Activated CD8-positive, alpha-beta memory T cell treated with anti-CD3 and anti-CD28 coated beads, Interleukin-2, amount 10 ng/mL, durations not matched to agents 7 days and 5 days (primary cell): Measurements from ENCODE around the gene RBM19. TPM values are rescaled to one million over a fixed set of nuclear protein-coding genes. Genes with fewer than 3 reads are reported as not detected.

Experiments used
- ATAC-seq: fragments of 150-1000 bp; cut with Tn5 transposase; one replicate; pipeline ENCODE4 v1.10.0; 2021; ENCODE audit warnings: moderate library complexity
- CTCF ChIA-PET: fragments of 350-600 bp; sonication (Branson Sonifier 250); formaldehyde crosslinking; loops from one replicate; lab custom pipeline; 2021; ENCODE audit warnings: antibody characterized with exemption; lab: Charles Lee
- DNase-seq: peaks from one replicate; pipeline ENCODE4 v3.0.0-alpha.2; 2020
- H3K27ac Mint-ChIP-seq: one replicate; pipeline ENCODE4 v1.8.0; 2021; ENCODE audit warnings: mild to moderate bottlenecking, mixed read lengths
- H3K27me3 Mint-ChIP-seq: one replicate; pipeline ENCODE4 v1.8.0; 2021; ENCODE audit warnings: mixed read lengths
- H3K36me3 Mint-ChIP-seq: one replicate; pipeline ENCODE4 v1.8.0; 2021; ENCODE audit warnings: mild to moderate bottlenecking, mixed read lengths
- H3K4me1 Mint-ChIP-seq: one replicate; pipeline ENCODE4 v1.8.0; 2021; ENCODE audit warnings: mixed read lengths
- H3K4me3 Mint-ChIP-seq: one replicate; pipeline ENCODE4 v1.8.0; 2021; ENCODE audit warnings: mild to moderate bottlenecking, moderate library complexity, mixed read lengths
- H3K9me3 Mint-ChIP-seq: one replicate; pipeline ENCODE4 v1.8.0; 2022; ENCODE audit warnings: low read depth, mixed read lengths
- total RNA-seq, 2 experiments: library from RNA; stranded (reverse); gene quantifications; one replicate each; pipeline ENCODE4 v1.2.3, GENCODE V29; 2021

RBM19 gene
- total RNA-seq, 2 experiments from 2014 or later, result 39.8 to 55.7 TPM

- ATAC-seq (no peak), DNase-seq (no peak)
- Mint-ChIP-seq H3K4me3 (no peak overlapping the region), H3K36me3 (no peaks in the 10 kb centered on the region), H3K27me3 (no peaks in the 10 kb centered on the region), H3K9me3 (no peaks in the 10 kb centered on the region), H3K27ac (no peak overlapping the region), H3K4me1 (no peaks in the 10 kb centered on the region)
- CTCF ChIA-PET, result no interaction called here
Measured at GRCh38 chr12:113850309-113851056, 115.6 kb downstream of the RBM19 start.

- no peak for DNase-seq
- no peak overlapping the region for H3K27ac Mint-ChIP-seq
- no peaks in the 10 kb centered on the region for H3K9me3 Mint-ChIP-seq
- H3K4me3 Mint-ChIP-seq, result no peak overlapping the region
- no peaks in the 10 kb centered on the region for H3K4me1 Mint-ChIP-seq
- H3K27me3 Mint-ChIP-seq, result no peaks in the 10 kb centered on the region
- no peak for ATAC-seq
- H3K36me3 Mint-ChIP-seq, result no peaks in the 10 kb centered on the region
- CTCF ChIA-PET, result no interaction called here
Measured at GRCh38 chr12:113847856-113848255, 118.3 kb downstream of the RBM19 start.

GRCh38 chr12:113846883-113847755, 119.0 kb downstream of the RBM19 start:
- no peak for DNase-seq
- no peaks in the 10 kb centered on the region for H3K4me1 Mint-ChIP-seq
- H3K27ac Mint-ChIP-seq, result no peak overlapping the region
- no peaks in the 10 kb centered on the region for H3K27me3 Mint-ChIP-seq
- no peak overlapping the region for H3K4me3 Mint-ChIP-seq
- H3K36me3 Mint-ChIP-seq, result no peaks in the 10 kb centered on the region
- ATAC-seq, result no peak
- no peaks in the 10 kb centered on the region for H3K9me3 Mint-ChIP-seq
- CTCF ChIA-PET, result no interaction called here

GRCh38 chr12:113845900-113846674, 120.0 kb downstream of the RBM19 start:
- Mint-ChIP-seq H3K27ac (no peak overlapping the region), H3K9me3 (no peaks in the 10 kb centered on the region), H3K4me3 (no peak overlapping the region), H3K27me3 (no peaks in the 10 kb centered on the region), H3K36me3 (no peaks in the 10 kb centered on the region), H3K4me1 (no peaks in the 10 kb centered on the region)
- no peak for ATAC-seq
- CTCF ChIA-PET, result no interaction called here
- no peak for DNase-seq

GRCh38 chr12:113844495-113845210, 121.5 kb downstream of the RBM19 start:
- DNase-seq (no peak), ATAC-seq (no peak)
- Mint-ChIP-seq H3K9me3 (no peaks in the 10 kb centered on the region), H3K27ac (no peak overlapping the region), H3K4me1 (no peaks in the 10 kb centered on the region), H3K36me3 (no peaks in the 10 kb centered on the region), H3K27me3 (no peaks in the 10 kb centered on the region), H3K4me3 (no peak overlapping the region)
- CTCF ChIA-PET, result no interaction called here

- H3K27ac Mint-ChIP-seq, result no peak overlapping the region
- no peaks in the 10 kb centered on the region for H3K9me3 Mint-ChIP-seq
- DNase-seq (no peak), ATAC-seq (no peak)
- H3K36me3 Mint-ChIP-seq, result no peaks in the 10 kb centered on the region
- no peaks in the 10 kb centered on the region for H3K27me3 Mint-ChIP-seq
- CTCF ChIA-PET, result no interaction called here
- no peaks in the 10 kb centered on the region for H3K4me1 Mint-ChIP-seq
- no peak overlapping the region for H3K4me3 Mint-ChIP-seq
Measured at GRCh38 chr12:113842699-113843098, 123.4 kb downstream of the RBM19 start.

GRCh38 chr12:113841786-113842185, 124.3 kb downstream of the RBM19 start:
- Mint-ChIP-seq H3K4me1 (no peaks in the 10 kb centered on the region), H3K9me3 (no peaks in the 10 kb centered on the region), H3K4me3 (no peak overlapping the region), H3K27me3 (no peaks in the 10 kb centered on the region), H3K27ac (no peak overlapping the region), H3K36me3 (no peaks in the 10 kb centered on the region)
- ATAC-seq (no peak), DNase-seq (no peak)
- CTCF ChIA-PET, result no interaction called here

- Mint-ChIP-seq H3K36me3 (no peaks in the 10 kb centered on the region), H3K4me1 (no peaks in the 10 kb centered on the region), H3K27ac (peak overlapping the region; percentile 50), H3K9me3 (no peaks in the 10 kb centered on the region), H3K4me3 (no peak overlapping the region), H3K27me3 (no peaks in the 10 kb centered on the region)
- ATAC-seq (no peak), DNase-seq (no peak)
- CTCF ChIA-PET, result no interaction called here
Measured at GRCh38 chr12:113840401-113841042, 125.6 kb downstream of the RBM19 start.

GRCh38 chr12:113838896-113839295, 127.2 kb downstream of the RBM19 start:
- no peak overlapping the region for H3K4me3 Mint-ChIP-seq
- CTCF ChIA-PET, result interaction anchor here (1.2 kb wide), 1 partner anchor 24 kb away, joined by 3 read pairs; no protein-coding TSS in a partner anchor
- H3K4me1 Mint-ChIP-seq, result no peaks in the 10 kb centered on the region
- ATAC-seq, result no peak
- H3K36me3 Mint-ChIP-seq, result no peaks in the 10 kb centered on the region
- no peak overlapping the region for H3K27ac Mint-ChIP-seq
- no peaks in the 10 kb centered on the region for H3K9me3 Mint-ChIP-seq
- no peak for DNase-seq
- H3K27me3 Mint-ChIP-seq, result no peaks in the 10 kb centered on the region

- no peaks in the 10 kb centered on the region for H3K36me3 Mint-ChIP-seq
- CTCF ChIA-PET, result interaction anchor here (1.2 kb wide), 1 partner anchor 25 kb away, joined by 3 read pairs; no protein-coding TSS in a partner anchor
- no peaks in the 10 kb centered on the region for H3K9me3 Mint-ChIP-seq
- ATAC-seq (no peak), DNase-seq (no peak)
- no peaks in the 10 kb centered on the region for H3K4me1 Mint-ChIP-seq
- no peaks in the 10 kb centered on the region for H3K27me3 Mint-ChIP-seq
- no peak overlapping the region for H3K4me3 Mint-ChIP-seq
- no peak overlapping the region for H3K27ac Mint-ChIP-seq
Measured at GRCh38 chr12:113837528-113838296, 128.4 kb downstream of the RBM19 start.

- no peaks in the 10 kb centered on the region for H3K9me3 Mint-ChIP-seq
- H3K4me1 Mint-ChIP-seq, result no peaks in the 10 kb centered on the region
- no peak overlapping the region for H3K4me3 Mint-ChIP-seq
- no peaks in the 10 kb centered on the region for H3K36me3 Mint-ChIP-seq
- H3K27me3 Mint-ChIP-seq, result no peaks in the 10 kb centered on the region
- H3K27ac Mint-ChIP-seq, result no peak overlapping the region
- no peak for DNase-seq
- no peak for ATAC-seq
- CTCF ChIA-PET, result no interaction called here
Measured at GRCh38 chr12:113837084-113837483, 129.0 kb downstream of the RBM19 start.

GRCh38 chr12:113835896-113836295, 130.2 kb downstream of the RBM19 start:
- DNase-seq (no peak), ATAC-seq (no peak)
- Mint-ChIP-seq H3K9me3 (no peaks in the 10 kb centered on the region), H3K4me3 (no peak overlapping the region), H3K36me3 (no peaks in the 10 kb centered on the region), H3K27ac (no peak overlapping the region), H3K27me3 (no peaks in the 10 kb centered on the region), H3K4me1 (peaks cover 4% of the 10 kb centered on the region)
- CTCF ChIA-PET, result no interaction called here
